Ovary (tissue), 3 donors: ENCODE measurements around the gene PTGIS.

ENCODE experiments used
- EP300 ChIP-seq: sonication (generic); formaldehyde crosslinking; IDR thresholded peaks from one replicate; pipeline ENCODE4 v1.6.1; 2017; ENCODE audit warnings: antibody characterized with exemption
- POLR2A ChIP-seq: fragments of 450-650 bp; IDR thresholded peaks from one replicate; pipeline ENCODE4 v1.6.1; 2017; ENCODE audit warnings: antibody characterized with exemption, mild to moderate bottlenecking, moderate library complexity
- TF ChIP-seq, protein P1 (sequence below), 3 donors: fragments of 450-650 bp in 2 of 3; fragments of 200-600 bp in 1 of 3; IDR thresholded peaks; one replicate each; pipeline versions ENCODE4 v1.5.1 to v1.8.0; 2016 to 2022; ENCODE audit warnings: antibody characterized with exemption in 3 of 3, mild to moderate bottlenecking in 1 of 3
- donor health status: DM: no; HTN: no; CAD: no.

DNA sequence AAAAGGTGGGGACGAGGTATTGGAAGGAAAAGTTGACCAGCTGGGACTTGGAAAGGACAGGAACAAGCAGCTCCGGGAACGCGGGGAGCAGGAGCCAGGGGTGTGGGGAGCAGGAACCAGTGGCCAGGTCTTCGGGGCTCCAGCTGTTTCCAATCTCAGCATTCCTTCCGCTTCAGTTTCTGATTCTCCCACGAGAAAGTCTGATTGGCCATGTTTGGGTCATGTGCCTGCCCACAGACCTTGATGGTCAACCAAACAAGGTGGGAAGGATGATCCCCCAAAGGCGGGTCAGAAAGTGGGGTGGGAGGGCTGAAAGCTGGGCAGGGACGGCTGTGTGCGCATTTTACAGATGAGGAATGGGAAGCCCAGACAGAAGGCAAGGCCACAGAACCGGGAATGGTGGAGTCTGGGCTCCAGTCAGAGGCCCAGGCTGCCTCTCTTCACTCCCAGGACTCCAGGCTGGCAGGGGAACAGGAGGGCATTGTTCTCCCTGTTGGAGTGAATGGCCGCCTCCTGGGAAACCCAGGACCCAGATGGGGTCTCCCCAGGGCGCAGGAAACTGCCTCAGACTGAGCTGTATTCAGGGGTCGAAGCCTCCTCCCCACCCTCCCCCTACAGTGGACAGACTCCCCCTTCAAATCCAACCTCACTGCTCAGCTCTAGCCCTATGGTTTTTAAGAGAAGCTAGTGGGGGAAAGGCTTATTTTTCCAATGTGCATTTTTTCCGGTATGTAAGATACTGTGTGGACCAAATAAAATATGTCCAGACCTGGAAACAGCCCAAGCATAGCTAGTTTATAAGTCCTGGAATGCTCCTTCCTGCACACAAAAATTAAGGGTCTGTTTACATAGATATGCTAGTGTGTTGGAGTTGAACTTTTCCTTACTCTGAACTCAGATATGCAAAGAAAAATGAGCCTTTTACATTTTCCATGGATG is 12.2 kb upstream of the PTGIS start:
- TF ChIP-seq POLR2A (no peak), EP300 (no peak)
- TF ChIP-seq, protein P1, sequence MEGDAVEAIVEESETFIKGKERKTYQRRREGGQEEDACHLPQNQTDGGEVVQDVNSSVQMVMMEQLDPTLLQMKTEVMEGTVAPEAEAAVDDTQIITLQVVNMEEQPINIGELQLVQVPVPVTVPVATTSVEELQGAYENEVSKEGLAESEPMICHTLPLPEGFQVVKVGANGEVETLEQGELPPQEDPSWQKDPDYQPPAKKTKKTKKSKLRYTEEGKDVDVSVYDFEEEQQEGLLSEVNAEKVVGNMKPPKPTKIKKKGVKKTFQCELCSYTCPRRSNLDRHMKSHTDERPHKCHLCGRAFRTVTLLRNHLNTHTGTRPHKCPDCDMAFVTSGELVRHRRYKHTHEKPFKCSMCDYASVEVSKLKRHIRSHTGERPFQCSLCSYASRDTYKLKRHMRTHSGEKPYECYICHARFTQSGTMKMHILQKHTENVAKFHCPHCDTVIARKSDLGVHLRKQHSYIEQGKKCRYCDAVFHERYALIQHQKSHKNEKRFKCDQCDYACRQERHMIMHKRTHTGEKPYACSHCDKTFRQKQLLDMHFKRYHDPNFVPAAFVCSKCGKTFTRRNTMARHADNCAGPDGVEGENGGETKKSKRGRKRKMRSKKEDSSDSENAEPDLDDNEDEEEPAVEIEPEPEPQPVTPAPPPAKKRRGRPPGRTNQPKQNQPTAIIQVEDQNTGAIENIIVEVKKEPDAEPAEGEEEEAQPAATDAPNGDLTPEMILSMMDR (IDR thresholded peaks at IDR 0.05): no peak
